PC-3 (cell line): ENCODE data around the gene KIF13A. TPM values are rescaled to one million over a fixed set of nuclear protein-coding genes. Genes with fewer than 3 reads are reported as not detected.
A peak's percentile ranks its signal among the peaks of the same experiment; 100 is the strongest.

Experiments used
- ATAC-seq: fragments of 200-7000 bp; cut with Tn5 transposase; 2 replicates; pipeline ENCODE4 v1.9.1; 2020; ENCODE audit warnings: mild to moderate bottlenecking, moderate library complexity
- BruUV-seq: library from RNA; stranded (reverse); fragments of 400-500 nt; replicated peaks from 2 replicates; lab custom pipeline; 2021; lab: Mats Ljungman, UMichigan
- CTCF ChIA-PET: fragments of 300-600 bp; sonication (Branson Sonifier 250); formaldehyde crosslinking; loops from one replicate; lab custom pipeline; 2022; ENCODE audit warnings: antibody characterized with exemption; lab: Charles Lee
- POLR2A ChIA-PET: fragments of 300-600 bp; sonication (Branson Sonifier 250); formaldehyde crosslinking; loops from one replicate; lab custom pipeline; 2022; ENCODE audit warnings: antibody characterized with exemption; ENCODE audit not compliant: unreplicated experiment; lab: Charles Lee
- DNase-seq: peaks from one replicate; pipeline ENCODE4 v3.0.0-alpha.2; 2015
- H2AFZ ChIP-seq: fragments of 300-600 bp; sonication (generic); 2 replicates; pipeline ENCODE4 v1.6.0; 2016; ENCODE audit warnings: antibody characterized with exemption, low read length
- H3F3A ChIP-seq: fragments of 300-600 bp; sonication (generic); one replicate; pipeline ENCODE4 v1.6.0; 2017; ENCODE audit warnings: antibody characterized with exemption, low read length, control low read depth, mild to moderate bottlenecking; ENCODE audit not compliant: unreplicated experiment
- H3K27ac ChIP-seq: fragments of 300-600 bp; sonication (generic); 2 replicates; pipeline ENCODE4 v1.5.1; 2016; ENCODE audit warnings: mild to moderate bottlenecking, low read length
- H3K27me3 ChIP-seq: fragments of 300-600 bp; sonication (generic); 2 replicates; pipeline ENCODE4 v1.6.1; 2016; ENCODE audit warnings: low read length, mixed read lengths
- H3K36me3 ChIP-seq: fragments of 300-600 bp; sonication (generic); 2 replicates; pipeline ENCODE4 v1.6.1; 2016; ENCODE audit warnings: low read depth, mixed run types, low read length, mixed read lengths
- H3K4me1 ChIP-seq: fragments of 300-600 bp; sonication (generic); 2 replicates; pipeline ENCODE4 v1.5.1; 2016; ENCODE audit warnings: low read length; ENCODE audit not compliant: insufficient read depth
- H3K4me2 ChIP-seq: fragments of 300-600 bp; sonication (generic); 2 replicates; pipeline ENCODE4 v1.6.0; 2016; ENCODE audit warnings: low read length
- H3K4me3 ChIP-seq: fragments of 300-600 bp; sonication (generic); 2 replicates; pipeline ENCODE4 v1.5.1; 2016; ENCODE audit warnings: mild to moderate bottlenecking, low read length, mixed read lengths
- H3K79me2 ChIP-seq: fragments of 300-600 bp; sonication (generic); 2 replicates; pipeline ENCODE4 v1.6.1; 2017; ENCODE audit warnings: low read length, mixed read lengths
- H3K9ac ChIP-seq: fragments of 300-600 bp; sonication (generic); 2 replicates; pipeline ENCODE4 v1.6.0; 2016; ENCODE audit warnings: mild to moderate bottlenecking, low read length
- H3K9me2 ChIP-seq: fragments of 300-600 bp; sonication (generic); replicated peaks from 2 replicates; pipeline ENCODE4 v1.6.1; 2016; ENCODE audit warnings: mixed run types, low read length, mixed read lengths
- H3K9me3 ChIP-seq: fragments of 300-600 bp; sonication (generic); 2 replicates; pipeline ENCODE4 v1.6.1; 2016; ENCODE audit warnings: low read length, mixed read lengths
- H4K20me1 ChIP-seq: fragments of 300-600 bp; sonication (generic); 2 replicates; pipeline ENCODE4 v1.6.1; 2016; ENCODE audit warnings: low read length, mixed read lengths
- EZH2 ChIP-seq: fragments of 300-600 bp; sonication (generic); IDR thresholded peaks from one replicate; pipeline ENCODE4 v1.6.1; 2017; ENCODE audit warnings: antibody characterized with exemption, mild to moderate bottlenecking, low read length; ENCODE audit not compliant: unreplicated experiment
- EZH2phosphoT487 ChIP-seq: fragments of 300-600 bp; sonication (generic); IDR thresholded peaks from 2 replicates; pipeline ENCODE4 v1.6.1; 2018; ENCODE audit warnings: mild to moderate bottlenecking, antibody characterized with exemption, low read length, borderline replicate concordance
- intact Hi-C: fragments of 100-400 bp; cut with micrococcal nuclease; formaldehyde crosslinking; loops from 2 replicates; pipeline ENCODE4 v1.9.0; 2023
- total RNA-seq: library from RNA; depleted of rRNA; stranded (reverse); fragments of >200 nt; gene quantifications from 2 replicates; pipeline ENCODE4 v1.2.3, GENCODE V29; 2014
- TF ChIP-seq, protein P1 (sequence below): fragments of 300-600 bp; sonication (generic); conservative IDR thresholded peaks from 2 replicates; pipeline ENCODE4 v1.5.1; 2017; ENCODE audit warnings: antibody characterized with exemption, low read depth, mild to moderate bottlenecking, low read length

KIF13A gene
- total RNA-seq, 1 experiment from 2014 or later: 21.3 TPM

DNA sequence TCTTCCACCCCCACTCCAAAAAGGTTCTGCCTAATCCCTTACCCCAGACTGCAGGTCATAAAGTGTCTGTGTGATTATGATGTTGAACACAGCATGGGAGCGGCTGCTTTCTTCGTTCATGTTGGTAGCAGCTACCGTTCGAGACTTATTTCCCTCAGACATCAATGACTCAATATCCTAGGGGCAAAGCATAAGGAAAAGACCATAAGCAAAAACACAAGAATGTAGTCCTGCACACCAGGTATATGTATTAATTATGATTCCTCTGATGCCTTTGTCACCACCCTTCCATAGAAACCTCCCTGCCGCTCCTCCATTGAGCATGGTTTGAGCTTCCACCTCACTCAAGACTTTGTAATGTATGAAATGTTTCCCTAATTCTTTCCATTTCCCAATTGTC is 137.2 kb downstream of the KIF13A start:
- ChIA-PET POLR2A (no interaction called here), CTCF (no interaction called here)
- Histone ChIP-seq H3K4me1 (peaks cover 32% of the 10 kb centered on the region), H3K27me3 (no peaks in the 10 kb centered on the region), H4K20me1 (no peaks in the 10 kb centered on the region), H3K4me2 (peak overlapping the region; percentile 64), H3K79me2 (no peaks in the 10 kb centered on the region), H3K9me2 (no peaks in the 10 kb centered on the region), H3K27ac (peak overlapping the region; percentile 94), H3F3A (no peaks in the 10 kb centered on the region), H3K9me3 (no peaks in the 10 kb centered on the region), H3K36me3 (peaks cover 11% of the 10 kb centered on the region; the same call in 1 of the 2 replicates), H3K9ac (peak overlapping the region; percentile 64; the same call in 1 of the 2 replicates), H3K4me3 (no peak overlapping the region), H2AFZ (no peak overlapping the region)
- ATAC-seq (no peak), DNase-seq (no peak)
- intact Hi-C loops: loop anchor here (5.0 kb wide), 1 partner anchor 137 kb away; the partner anchor contains the start of gene KIF13A
- TF ChIP-seq EZH2 (no peak), EZH2phosphoT487 (no peak)
- TF ChIP-seq, protein P1, sequence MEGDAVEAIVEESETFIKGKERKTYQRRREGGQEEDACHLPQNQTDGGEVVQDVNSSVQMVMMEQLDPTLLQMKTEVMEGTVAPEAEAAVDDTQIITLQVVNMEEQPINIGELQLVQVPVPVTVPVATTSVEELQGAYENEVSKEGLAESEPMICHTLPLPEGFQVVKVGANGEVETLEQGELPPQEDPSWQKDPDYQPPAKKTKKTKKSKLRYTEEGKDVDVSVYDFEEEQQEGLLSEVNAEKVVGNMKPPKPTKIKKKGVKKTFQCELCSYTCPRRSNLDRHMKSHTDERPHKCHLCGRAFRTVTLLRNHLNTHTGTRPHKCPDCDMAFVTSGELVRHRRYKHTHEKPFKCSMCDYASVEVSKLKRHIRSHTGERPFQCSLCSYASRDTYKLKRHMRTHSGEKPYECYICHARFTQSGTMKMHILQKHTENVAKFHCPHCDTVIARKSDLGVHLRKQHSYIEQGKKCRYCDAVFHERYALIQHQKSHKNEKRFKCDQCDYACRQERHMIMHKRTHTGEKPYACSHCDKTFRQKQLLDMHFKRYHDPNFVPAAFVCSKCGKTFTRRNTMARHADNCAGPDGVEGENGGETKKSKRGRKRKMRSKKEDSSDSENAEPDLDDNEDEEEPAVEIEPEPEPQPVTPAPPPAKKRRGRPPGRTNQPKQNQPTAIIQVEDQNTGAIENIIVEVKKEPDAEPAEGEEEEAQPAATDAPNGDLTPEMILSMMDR: no peak
- no TSS peak for BruUV-seq

DNA sequence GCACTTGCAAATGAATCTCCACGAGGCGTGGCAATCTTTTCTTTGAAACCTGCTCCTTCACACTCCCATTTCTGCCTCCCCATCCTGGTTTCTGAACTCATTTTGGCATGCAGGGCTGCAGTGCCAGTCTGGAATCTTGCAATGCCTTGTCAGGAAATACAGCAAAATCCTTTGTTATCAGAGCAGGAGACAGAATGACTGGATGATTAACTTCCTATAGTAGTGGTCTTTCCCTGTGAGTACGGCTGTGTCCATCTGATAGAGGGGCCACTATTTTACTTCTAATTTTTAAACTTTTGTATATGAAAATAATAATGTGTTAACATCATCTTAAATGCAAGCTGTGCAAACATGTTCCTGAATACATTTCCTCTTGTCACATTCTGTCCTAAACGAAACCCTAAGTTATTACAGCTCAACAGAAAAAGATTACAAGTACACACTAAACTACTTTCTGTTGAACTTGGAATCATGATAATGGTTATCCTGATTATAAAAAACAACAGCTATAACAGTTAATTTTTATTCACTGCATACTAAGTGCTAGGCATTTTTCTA is 140.2 kb downstream of the KIF13A start:
- DNase-seq (no peak), ATAC-seq (no peak)
- intact Hi-C loops: no loop called here
- Histone ChIP-seq H3K27ac (no peak overlapping the region), H3K4me3 (no peak overlapping the region), H3K9ac (no peak overlapping the region), H3K36me3 (peaks cover 11% of the 10 kb centered on the region; the same call in 1 of the 2 replicates), H3K79me2 (no peaks in the 10 kb centered on the region), H3F3A (no peaks in the 10 kb centered on the region), H2AFZ (no peak overlapping the region), H3K9me3 (no peaks in the 10 kb centered on the region), H4K20me1 (no peaks in the 10 kb centered on the region), H3K4me2 (no peak overlapping the region), H3K27me3 (no peaks in the 10 kb centered on the region), H3K4me1 (peaks cover 21% of the 10 kb centered on the region), H3K9me2 (no peaks in the 10 kb centered on the region)
- POLR2A ChIA-PET: interaction anchor here (0.5 kb wide), 1 partner anchor 475 kb away, joined by 3 read pairs; no protein-coding TSS in a partner anchor
- no TSS peak for BruUV-seq
- CTCF ChIA-PET: no interaction called here
- no peak for TF ChIP-seq EZH2phosphoT487
- TF ChIP-seq, protein P1: no peak
- no peak for TF ChIP-seq EZH2

DNA sequence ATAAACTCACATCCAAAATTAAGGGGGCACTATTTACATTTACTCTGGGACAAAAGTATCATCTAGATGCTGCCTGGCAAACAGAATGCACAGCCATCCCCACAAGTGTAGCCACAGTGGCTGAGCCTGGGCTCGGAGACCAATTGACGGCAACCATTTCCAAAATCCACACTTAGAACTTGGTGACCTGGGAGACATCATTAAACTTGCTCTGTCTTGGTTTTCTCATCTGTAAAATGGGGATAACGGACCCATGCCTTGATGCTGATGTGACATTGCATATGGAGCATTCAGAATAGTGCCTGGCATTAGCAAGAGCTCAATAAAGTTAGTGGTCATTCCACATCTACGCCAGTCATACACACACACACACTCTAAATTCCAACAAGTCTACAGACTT is 140.7 kb downstream of the KIF13A start:
- ChIA-PET POLR2A (interaction anchor here (0.5 kb wide), 1 partner anchor 474 kb away, joined by 3 read pairs; no protein-coding TSS in a partner anchor), CTCF (no interaction called here)
- Histone ChIP-seq H2AFZ (no peak overlapping the region), H3K27me3 (no peaks in the 10 kb centered on the region), H3K79me2 (no peaks in the 10 kb centered on the region), H3K4me1 (peaks cover 16% of the 10 kb centered on the region), H3K9ac (no peak overlapping the region), H3K9me2 (no peaks in the 10 kb centered on the region), H3K4me2 (no peak overlapping the region), H3K9me3 (no peaks in the 10 kb centered on the region), H3K4me3 (no peak overlapping the region), H4K20me1 (no peaks in the 10 kb centered on the region), H3K27ac (no peak overlapping the region), H3K36me3 (peaks cover 11% of the 10 kb centered on the region; the same call in 1 of the 2 replicates), H3F3A (no peaks in the 10 kb centered on the region)
- BruUV-seq: no TSS peak
- TF ChIP-seq EZH2phosphoT487 (no peak), EZH2 (no peak)
- TF ChIP-seq, protein P1: no peak
- ATAC-seq: no peak
- no peak for DNase-seq
- intact Hi-C loops: no loop called here
